ENCODE measurements around the gene RASA2.

DNA sequence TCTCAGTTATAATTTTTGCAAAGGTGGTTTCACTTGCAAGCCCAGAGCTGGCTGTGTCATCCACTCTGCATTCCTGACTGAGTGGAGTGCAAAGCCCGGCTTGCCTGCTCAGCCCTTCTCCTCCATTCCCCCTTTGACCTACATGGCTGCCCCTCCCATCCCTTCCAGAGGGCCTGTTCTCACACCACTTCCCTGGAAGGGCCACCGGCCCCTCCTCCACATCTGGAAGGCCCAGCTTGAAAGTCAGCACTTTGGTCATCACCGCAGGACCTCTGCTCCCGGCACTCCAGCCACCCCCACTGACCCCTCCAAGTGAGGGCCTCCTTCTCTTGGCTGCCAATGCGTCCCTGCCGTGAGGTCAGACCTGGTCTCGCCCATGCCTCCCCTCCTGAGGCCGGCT, 177.2 kb downstream of the RASA2 start:
- TF ChIP-seq, protein P1, sequence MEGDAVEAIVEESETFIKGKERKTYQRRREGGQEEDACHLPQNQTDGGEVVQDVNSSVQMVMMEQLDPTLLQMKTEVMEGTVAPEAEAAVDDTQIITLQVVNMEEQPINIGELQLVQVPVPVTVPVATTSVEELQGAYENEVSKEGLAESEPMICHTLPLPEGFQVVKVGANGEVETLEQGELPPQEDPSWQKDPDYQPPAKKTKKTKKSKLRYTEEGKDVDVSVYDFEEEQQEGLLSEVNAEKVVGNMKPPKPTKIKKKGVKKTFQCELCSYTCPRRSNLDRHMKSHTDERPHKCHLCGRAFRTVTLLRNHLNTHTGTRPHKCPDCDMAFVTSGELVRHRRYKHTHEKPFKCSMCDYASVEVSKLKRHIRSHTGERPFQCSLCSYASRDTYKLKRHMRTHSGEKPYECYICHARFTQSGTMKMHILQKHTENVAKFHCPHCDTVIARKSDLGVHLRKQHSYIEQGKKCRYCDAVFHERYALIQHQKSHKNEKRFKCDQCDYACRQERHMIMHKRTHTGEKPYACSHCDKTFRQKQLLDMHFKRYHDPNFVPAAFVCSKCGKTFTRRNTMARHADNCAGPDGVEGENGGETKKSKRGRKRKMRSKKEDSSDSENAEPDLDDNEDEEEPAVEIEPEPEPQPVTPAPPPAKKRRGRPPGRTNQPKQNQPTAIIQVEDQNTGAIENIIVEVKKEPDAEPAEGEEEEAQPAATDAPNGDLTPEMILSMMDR (IDR thresholded peaks at IDR 0.05; ENCODE audit: poor library complexity), result no peak
- no peak for TF ChIP-seq EZH2 (IDR thresholded peaks at IDR 0.05; ENCODE audit: borderline replicate concordance)
- no peak for TF ChIP-seq EZH2phosphoT487 (IDR thresholded peaks at IDR 0.05; ENCODE audit: low read depth, severe bottlenecking, unreplicated experiment)

All from hepatocyte (in vitro differentiated cells).